WTC11 (cell line): ENCODE results near the gene EPS8L1. TPM values are rescaled to one million over a fixed set of nuclear protein-coding genes. Genes with fewer than 3 reads are reported as not detected.

Source experiments
- GRHL2 ChIP-seq: fragments of 250-450 bp; sonication (Bioruptor Pico); IDR thresholded peaks from 2 replicates; pipeline ENCODE4 v1.8.0; 2022; ENCODE audit warnings: mild to moderate bottlenecking, moderate library complexity; ENCODE audit not compliant: insufficient replicate concordance, severe bottlenecking
- JAZF1 ChIP-seq: fragments of 250-450 bp; sonication (Bioruptor Pico); IDR thresholded peaks from 2 replicates; pipeline ENCODE4 v1.9.0; 2021; ENCODE audit warnings: moderate library complexity, mild to moderate bottlenecking, inconsistent platforms
- MXD4 ChIP-seq: fragments of 250-450 bp; sonication (Bioruptor Pico); IDR thresholded peaks from 2 replicates; pipeline ENCODE4 v1.8.0; 2021; ENCODE audit warnings: mild to moderate bottlenecking, moderate library complexity, borderline replicate concordance
- MYBL2 ChIP-seq: sonication (generic); formaldehyde crosslinking; IDR thresholded peaks from 2 replicates; pipeline ENCODE4 v1.8.1; 2023; ENCODE audit warnings: mild to moderate bottlenecking, moderate library complexity, missing genetic modification reagents
- NFATC4 ChIP-seq: fragments of 250-450 bp; sonication (Bioruptor Pico); IDR thresholded peaks from 2 replicates; pipeline ENCODE4 v1.9.0; 2021; ENCODE audit warnings: mild to moderate bottlenecking
- NFE2L1 ChIP-seq: sonication (generic); formaldehyde crosslinking; IDR thresholded peaks from 2 replicates; pipeline ENCODE4 v1.8.1; 2023; ENCODE audit warnings: missing genetic modification reagents
- NFYB ChIP-seq: sonication (generic); formaldehyde crosslinking; conservative IDR thresholded peaks from 2 replicates; pipeline ENCODE4 v1.8.0; 2022; ENCODE audit warnings: low read depth, missing genetic modification reagents
- OVOL2 ChIP-seq: fragments of 250-450 bp; sonication (Bioruptor Pico); IDR thresholded peaks from 2 replicates; pipeline ENCODE4 v1.9.0; 2021; ENCODE audit warnings: mild to moderate bottlenecking, borderline replicate concordance
- RELA ChIP-seq: sonication (generic); formaldehyde crosslinking; IDR thresholded peaks from 2 replicates; pipeline ENCODE4 v1.8.1; 2022; ENCODE audit warnings: missing genetic modification reagents, mild to moderate bottlenecking, borderline replicate concordance
- SP1 ChIP-seq: sonication (generic); formaldehyde crosslinking; conservative IDR thresholded peaks from 2 replicates; pipeline ENCODE4 v1.8.1; 2022; ENCODE audit warnings: missing genetic modification reagents
- ZNF219 ChIP-seq: sonication (generic); formaldehyde crosslinking; IDR thresholded peaks from 2 replicates; pipeline ENCODE4 v1.8.0; 2023; ENCODE audit warnings: missing genetic modification reagents, mild to moderate bottlenecking, borderline replicate concordance
- ZNF423 ChIP-seq: fragments of 250-450 bp; sonication (Bioruptor Pico); IDR thresholded peaks from 2 replicates; pipeline ENCODE4 v2.1.2; 2022; ENCODE audit warnings: mild to moderate bottlenecking, moderate library complexity
- ZNF671 ChIP-seq: fragments of 250-450 bp; sonication (Bioruptor Pico); IDR thresholded peaks from 2 replicates; pipeline ENCODE4 v1.8.0; 2021; ENCODE audit warnings: mild to moderate bottlenecking
- total RNA-seq: library from RNA; stranded (reverse); gene quantifications from 3 replicates; pipeline ENCODE4 v1.2.3, GENCODE V29; 2021
- TF ChIP-seq, protein P1 (sequence below): sonication (generic); formaldehyde crosslinking; IDR thresholded peaks from 2 replicates; pipeline ENCODE4 v1.8.0; 2022; ENCODE audit warnings: mild to moderate bottlenecking, missing genetic modification reagents
- TF ChIP-seq, protein P2 (sequence below): sonication (generic); formaldehyde crosslinking; IDR thresholded peaks from 2 replicates; pipeline ENCODE4 v1.8.1; 2023; ENCODE audit warnings: mild to moderate bottlenecking, missing genetic modification reagents, moderate library complexity
- TF ChIP-seq, protein P3 (sequence below): sonication (generic); formaldehyde crosslinking; IDR thresholded peaks from 2 replicates; pipeline ENCODE4 v1.8.1; 2023; ENCODE audit warnings: mild to moderate bottlenecking, missing genetic modification reagents
- TF ChIP-seq, protein P4 (sequence below): sonication (generic); formaldehyde crosslinking; IDR thresholded peaks from 2 replicates; pipeline ENCODE4 v1.8.0; 2023; ENCODE audit warnings: missing genetic modification reagents
- TF ChIP-seq, protein P5 (sequence below): sonication (generic); formaldehyde crosslinking; IDR thresholded peaks from 2 replicates; pipeline ENCODE4 v1.8.1; 2023; ENCODE audit warnings: mild to moderate bottlenecking, moderate library complexity, missing genetic modification reagents
- TF ChIP-seq, protein P6 (sequence below): sonication (generic); formaldehyde crosslinking; IDR thresholded peaks from 2 replicates; pipeline ENCODE4 v1.8.1; 2022; ENCODE audit warnings: mild to moderate bottlenecking, missing genetic modification reagents, moderate library complexity, borderline replicate concordance
- TF ChIP-seq, protein P7 (sequence below): sonication (generic); formaldehyde crosslinking; IDR thresholded peaks from 2 replicates; pipeline ENCODE4 v1.8.1; 2022; ENCODE audit warnings: mild to moderate bottlenecking, moderate library complexity, missing genetic modification reagents
- TF ChIP-seq, protein P8 (sequence below): fragments of 200-600 bp; IDR thresholded peaks from 2 replicates; pipeline ENCODE4 v1.8.0; 2022; ENCODE audit warnings: antibody characterized with exemption
- TF ChIP-seq, protein P9 (sequence below): sonication (generic); formaldehyde crosslinking; IDR thresholded peaks from 2 replicates; pipeline ENCODE4 v1.8.0; 2022; ENCODE audit warnings: mild to moderate bottlenecking, missing genetic modification reagents
- TF ChIP-seq, protein P10 (sequence below): sonication (generic); formaldehyde crosslinking; IDR thresholded peaks from 2 replicates; pipeline ENCODE4 v1.8.0; 2023; ENCODE audit warnings: mild to moderate bottlenecking, missing genetic modification reagents

Gene EPS8L1
- total RNA-seq, 1 experiment from 2014 or later: 38.9 TPM

DNA sequence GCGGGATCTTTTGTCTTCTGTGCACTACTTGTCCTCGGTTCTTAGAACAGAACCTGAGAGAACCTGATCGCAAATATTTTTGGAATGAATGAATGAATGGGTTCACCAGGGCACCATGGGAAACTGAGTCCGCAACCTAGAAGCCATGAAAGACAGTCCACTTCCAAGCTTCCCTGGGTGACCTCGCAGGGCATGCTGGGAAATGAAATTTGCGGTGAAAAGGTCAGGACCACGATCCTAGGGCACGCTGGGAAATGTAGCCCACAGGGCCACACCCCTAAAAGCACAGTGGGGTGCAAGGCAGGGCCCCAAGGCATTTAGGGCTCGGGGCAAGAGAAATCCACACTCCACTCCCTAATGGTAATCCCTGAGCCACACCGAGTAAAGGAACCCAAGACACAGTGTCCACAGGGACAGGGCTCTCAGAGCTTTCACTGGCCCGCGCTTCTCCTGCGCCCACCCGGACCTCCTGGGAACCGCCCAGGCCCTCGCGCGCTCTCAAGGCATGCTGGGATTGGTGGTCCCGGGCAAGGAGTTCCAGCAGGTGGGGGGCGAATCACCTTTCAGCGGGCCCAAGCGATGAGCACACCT is 42.8 kb downstream of the EPS8L1 start (continued):
- TF ChIP-seq, protein P1, sequence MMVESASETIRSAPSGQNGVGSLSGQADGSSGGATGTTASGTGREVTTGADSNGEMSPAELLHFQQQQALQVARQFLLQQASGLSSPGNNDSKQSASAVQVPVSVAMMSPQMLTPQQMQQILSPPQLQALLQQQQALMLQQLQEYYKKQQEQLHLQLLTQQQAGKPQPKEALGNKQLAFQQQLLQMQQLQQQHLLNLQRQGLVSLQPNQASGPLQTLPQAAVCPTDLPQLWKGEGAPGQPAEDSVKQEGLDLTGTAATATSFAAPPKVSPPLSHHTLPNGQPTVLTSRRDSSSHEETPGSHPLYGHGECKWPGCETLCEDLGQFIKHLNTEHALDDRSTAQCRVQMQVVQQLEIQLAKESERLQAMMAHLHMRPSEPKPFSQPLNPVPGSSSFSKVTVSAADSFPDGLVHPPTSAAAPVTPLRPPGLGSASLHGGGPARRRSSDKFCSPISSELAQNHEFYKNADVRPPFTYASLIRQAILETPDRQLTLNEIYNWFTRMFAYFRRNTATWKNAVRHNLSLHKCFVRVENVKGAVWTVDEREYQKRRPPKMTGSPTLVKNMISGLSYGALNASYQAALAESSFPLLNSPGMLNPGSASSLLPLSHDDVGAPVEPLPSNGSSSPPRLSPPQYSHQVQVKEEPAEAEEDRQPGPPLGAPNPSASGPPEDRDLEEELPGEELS: 0 out of 2 replicates have a peak, but pooled peaks have one; percentile 54
- no peak for TF ChIP-seq JAZF1 (CRISPR knock-in tag)
- TF ChIP-seq ZNF671 (CRISPR knock-in tag): no peak
- no peak for TF ChIP-seq NFE2L1 (CRISPR knock-in tag)
- TF ChIP-seq NFYB (CRISPR knock-in tag): no peak
- TF ChIP-seq MXD4 (CRISPR knock-in tag): no peak
- TF ChIP-seq OVOL2 (CRISPR knock-in tag): no peak
- TF ChIP-seq GRHL2 (CRISPR knock-in tag): no peak
- TF ChIP-seq ZNF423 (CRISPR knock-in tag): no peak
- TF ChIP-seq RELA (CRISPR knock-in tag): no peak
- TF ChIP-seq, protein P2, sequence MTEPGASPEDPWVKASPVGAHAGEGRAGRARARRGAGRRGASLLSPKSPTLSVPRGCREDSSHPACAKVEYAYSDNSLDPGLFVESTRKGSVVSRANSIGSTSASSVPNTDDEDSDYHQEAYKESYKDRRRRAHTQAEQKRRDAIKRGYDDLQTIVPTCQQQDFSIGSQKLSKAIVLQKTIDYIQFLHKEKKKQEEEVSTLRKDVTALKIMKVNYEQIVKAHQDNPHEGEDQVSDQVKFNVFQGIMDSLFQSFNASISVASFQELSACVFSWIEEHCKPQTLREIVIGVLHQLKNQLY (CRISPR knock-in tag): no peak
- TF ChIP-seq, protein P3, sequence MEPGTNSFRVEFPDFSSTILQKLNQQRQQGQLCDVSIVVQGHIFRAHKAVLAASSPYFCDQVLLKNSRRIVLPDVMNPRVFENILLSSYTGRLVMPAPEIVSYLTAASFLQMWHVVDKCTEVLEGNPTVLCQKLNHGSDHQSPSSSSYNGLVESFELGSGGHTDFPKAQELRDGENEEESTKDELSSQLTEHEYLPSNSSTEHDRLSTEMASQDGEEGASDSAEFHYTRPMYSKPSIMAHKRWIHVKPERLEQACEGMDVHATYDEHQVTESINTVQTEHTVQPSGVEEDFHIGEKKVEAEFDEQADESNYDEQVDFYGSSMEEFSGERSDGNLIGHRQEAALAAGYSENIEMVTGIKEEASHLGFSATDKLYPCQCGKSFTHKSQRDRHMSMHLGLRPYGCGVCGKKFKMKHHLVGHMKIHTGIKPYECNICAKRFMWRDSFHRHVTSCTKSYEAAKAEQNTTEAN (CRISPR knock-in tag): no peak
- TF ChIP-seq, protein P4, sequence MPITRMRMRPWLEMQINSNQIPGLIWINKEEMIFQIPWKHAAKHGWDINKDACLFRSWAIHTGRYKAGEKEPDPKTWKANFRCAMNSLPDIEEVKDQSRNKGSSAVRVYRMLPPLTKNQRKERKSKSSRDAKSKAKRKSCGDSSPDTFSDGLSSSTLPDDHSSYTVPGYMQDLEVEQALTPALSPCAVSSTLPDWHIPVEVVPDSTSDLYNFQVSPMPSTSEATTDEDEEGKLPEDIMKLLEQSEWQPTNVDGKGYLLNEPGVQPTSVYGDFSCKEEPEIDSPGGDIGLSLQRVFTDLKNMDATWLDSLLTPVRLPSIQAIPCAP: no peak
- TF ChIP-seq, protein P5, sequence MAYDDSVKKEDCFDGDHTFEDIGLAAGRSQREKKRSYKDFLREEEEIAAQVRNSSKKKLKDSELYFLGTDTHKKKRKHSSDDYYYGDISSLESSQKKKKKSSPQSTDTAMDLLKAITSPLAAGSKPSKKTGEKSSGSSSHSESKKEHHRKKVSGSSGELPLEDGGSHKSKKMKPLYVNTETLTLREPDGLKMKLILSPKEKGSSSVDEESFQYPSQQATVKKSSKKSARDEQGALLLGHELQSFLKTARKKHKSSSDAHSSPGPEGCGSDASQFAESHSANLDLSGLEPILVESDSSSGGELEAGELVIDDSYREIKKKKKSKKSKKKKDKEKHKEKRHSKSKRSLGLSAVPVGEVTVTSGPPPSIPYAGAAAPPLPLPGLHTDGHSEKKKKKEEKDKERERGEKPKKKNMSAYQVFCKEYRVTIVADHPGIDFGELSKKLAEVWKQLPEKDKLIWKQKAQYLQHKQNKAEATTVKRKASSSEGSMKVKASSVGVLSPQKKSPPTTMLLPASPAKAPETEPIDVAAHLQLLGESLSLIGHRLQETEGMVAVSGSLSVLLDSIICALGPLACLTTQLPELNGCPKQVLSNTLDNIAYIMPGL (CRISPR knock-in tag): no peak
- TF ChIP-seq, protein P6, sequence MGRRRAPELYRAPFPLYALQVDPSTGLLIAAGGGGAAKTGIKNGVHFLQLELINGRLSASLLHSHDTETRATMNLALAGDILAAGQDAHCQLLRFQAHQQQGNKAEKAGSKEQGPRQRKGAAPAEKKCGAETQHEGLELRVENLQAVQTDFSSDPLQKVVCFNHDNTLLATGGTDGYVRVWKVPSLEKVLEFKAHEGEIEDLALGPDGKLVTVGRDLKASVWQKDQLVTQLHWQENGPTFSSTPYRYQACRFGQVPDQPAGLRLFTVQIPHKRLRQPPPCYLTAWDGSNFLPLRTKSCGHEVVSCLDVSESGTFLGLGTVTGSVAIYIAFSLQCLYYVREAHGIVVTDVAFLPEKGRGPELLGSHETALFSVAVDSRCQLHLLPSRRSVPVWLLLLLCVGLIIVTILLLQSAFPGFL (CRISPR knock-in tag): no peak
- no peak for TF ChIP-seq MYBL2 (CRISPR knock-in tag)
- TF ChIP-seq, protein P7, sequence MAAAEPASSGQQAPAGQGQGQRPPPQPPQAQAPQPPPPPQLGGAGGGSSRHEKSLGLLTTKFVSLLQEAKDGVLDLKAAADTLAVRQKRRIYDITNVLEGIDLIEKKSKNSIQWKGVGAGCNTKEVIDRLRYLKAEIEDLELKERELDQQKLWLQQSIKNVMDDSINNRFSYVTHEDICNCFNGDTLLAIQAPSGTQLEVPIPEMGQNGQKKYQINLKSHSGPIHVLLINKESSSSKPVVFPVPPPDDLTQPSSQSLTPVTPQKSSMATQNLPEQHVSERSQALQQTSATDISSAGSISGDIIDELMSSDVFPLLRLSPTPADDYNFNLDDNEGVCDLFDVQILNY (CRISPR knock-in tag): peak; percentile 67; the same call in 1 of the 2 replicates
- TF ChIP-seq, protein P8, sequence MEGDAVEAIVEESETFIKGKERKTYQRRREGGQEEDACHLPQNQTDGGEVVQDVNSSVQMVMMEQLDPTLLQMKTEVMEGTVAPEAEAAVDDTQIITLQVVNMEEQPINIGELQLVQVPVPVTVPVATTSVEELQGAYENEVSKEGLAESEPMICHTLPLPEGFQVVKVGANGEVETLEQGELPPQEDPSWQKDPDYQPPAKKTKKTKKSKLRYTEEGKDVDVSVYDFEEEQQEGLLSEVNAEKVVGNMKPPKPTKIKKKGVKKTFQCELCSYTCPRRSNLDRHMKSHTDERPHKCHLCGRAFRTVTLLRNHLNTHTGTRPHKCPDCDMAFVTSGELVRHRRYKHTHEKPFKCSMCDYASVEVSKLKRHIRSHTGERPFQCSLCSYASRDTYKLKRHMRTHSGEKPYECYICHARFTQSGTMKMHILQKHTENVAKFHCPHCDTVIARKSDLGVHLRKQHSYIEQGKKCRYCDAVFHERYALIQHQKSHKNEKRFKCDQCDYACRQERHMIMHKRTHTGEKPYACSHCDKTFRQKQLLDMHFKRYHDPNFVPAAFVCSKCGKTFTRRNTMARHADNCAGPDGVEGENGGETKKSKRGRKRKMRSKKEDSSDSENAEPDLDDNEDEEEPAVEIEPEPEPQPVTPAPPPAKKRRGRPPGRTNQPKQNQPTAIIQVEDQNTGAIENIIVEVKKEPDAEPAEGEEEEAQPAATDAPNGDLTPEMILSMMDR: no peak
- TF ChIP-seq NFATC4: no peak
- peak; percentile 57; the same call in 1 of the 2 replicates for TF ChIP-seq SP1 (CRISPR knock-in tag)
- no peak for TF ChIP-seq ZNF219 (CRISPR knock-in tag)
- TF ChIP-seq, protein P9, sequence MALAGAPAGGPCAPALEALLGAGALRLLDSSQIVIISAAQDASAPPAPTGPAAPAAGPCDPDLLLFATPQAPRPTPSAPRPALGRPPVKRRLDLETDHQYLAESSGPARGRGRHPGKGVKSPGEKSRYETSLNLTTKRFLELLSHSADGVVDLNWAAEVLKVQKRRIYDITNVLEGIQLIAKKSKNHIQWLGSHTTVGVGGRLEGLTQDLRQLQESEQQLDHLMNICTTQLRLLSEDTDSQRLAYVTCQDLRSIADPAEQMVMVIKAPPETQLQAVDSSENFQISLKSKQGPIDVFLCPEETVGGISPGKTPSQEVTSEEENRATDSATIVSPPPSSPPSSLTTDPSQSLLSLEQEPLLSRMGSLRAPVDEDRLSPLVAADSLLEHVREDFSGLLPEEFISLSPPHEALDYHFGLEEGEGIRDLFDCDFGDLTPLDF (CRISPR knock-in tag): no peak
- TF ChIP-seq, protein P10, sequence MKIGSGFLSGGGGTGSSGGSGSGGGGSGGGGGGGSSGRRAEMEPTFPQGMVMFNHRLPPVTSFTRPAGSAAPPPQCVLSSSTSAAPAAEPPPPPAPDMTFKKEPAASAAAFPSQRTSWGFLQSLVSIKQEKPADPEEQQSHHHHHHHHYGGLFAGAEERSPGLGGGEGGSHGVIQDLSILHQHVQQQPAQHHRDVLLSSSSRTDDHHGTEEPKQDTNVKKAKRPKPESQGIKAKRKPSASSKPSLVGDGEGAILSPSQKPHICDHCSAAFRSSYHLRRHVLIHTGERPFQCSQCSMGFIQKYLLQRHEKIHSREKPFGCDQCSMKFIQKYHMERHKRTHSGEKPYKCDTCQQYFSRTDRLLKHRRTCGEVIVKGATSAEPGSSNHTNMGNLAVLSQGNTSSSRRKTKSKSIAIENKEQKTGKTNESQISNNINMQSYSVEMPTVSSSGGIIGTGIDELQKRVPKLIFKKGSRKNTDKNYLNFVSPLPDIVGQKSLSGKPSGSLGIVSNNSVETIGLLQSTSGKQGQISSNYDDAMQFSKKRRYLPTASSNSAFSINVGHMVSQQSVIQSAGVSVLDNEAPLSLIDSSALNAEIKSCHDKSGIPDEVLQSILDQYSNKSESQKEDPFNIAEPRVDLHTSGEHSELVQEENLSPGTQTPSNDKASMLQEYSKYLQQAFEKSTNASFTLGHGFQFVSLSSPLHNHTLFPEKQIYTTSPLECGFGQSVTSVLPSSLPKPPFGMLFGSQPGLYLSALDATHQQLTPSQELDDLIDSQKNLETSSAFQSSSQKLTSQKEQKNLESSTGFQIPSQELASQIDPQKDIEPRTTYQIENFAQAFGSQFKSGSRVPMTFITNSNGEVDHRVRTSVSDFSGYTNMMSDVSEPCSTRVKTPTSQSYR (CRISPR knock-in tag): no peak
